ENCODE results near the gene IFNA10.
"Not testable (repeated sequence)": the region's sequence is repeated elsewhere in the genome, so short reads cannot be mapped to it uniquely, and the experiment has no call there.

IFNA10 gene

DNA sequence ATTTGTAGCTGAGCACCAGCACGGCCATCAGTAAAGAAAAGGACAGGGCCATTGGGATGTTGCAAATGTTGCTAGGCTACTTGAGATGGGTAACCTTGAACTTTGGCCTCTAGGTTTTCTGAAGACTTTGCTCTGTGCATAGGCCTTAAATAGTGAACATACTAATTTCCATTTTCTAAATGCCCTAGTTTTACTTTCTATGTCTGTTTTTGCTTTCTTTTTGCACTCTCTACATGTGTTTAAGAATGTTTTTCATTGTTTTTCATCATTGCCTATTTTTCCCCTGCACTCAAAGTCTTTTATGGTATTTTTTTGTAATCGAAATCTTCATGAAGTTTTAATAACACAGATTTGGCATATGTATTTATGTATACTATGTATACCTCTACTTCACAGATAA, 21.2 kb upstream of the IFNA10 start, which contains the start of gene IFNA17:
IFNA17 (minus strand) TSS at position 101 of the 400 bp plus-strand sequence; CDS start at position 52, 49 bp downstream.
- Histone ChIP-seq H3K27me3 (ENCODE audit: control insufficient read depth, insufficient read depth, low read length) (no peaks in the 10 kb centered on the region), H3K9me3 (ENCODE audit: control insufficient read depth, low read length) (no peaks in the 10 kb centered on the region), H3K4me3 (ENCODE audit: low read length) (no peak within 1 kb of the TSS), H3K4me1 (ENCODE audit: control insufficient read depth, insufficient read depth, low read length) (no peaks in the 10 kb centered on the region), H3K36me3 (ENCODE audit: control insufficient read depth, insufficient read depth, low read length) (no peaks in the 10 kb centered on the region), H3K9ac (ENCODE audit: low read length) (no peak within 1 kb of the TSS)

DNA sequence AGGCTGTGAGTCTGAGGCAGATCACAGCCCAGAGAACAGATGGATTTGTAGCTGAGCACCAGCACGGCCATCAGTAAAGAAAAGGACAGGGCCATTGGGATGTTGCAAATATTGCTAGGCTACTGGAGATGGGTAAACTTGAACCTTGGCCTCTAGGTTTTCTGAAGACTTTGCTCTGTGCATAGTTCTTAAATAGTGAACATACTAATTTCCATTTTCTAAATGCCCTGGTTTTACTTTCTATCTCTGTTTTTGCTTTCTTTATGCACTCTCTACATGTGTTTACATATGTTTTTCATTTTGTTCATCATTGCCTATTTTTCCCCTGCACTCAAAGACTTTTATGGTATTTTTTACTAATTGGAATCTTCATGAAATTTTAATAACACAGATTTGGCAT, 10.3 kb upstream of the IFNA10 start, which contains the start of gene IFNA16:
IFNA16 (minus strand) TSS at position 101 of the 400 bp plus-strand sequence; CDS start at position 95, 6 bp downstream.
- not testable (repeated sequence) for H3K27me3 ChIP-seq (ENCODE audit: control insufficient read depth, insufficient read depth, low read length); H3K4me1 ChIP-seq (ENCODE audit: control insufficient read depth, insufficient read depth, low read length)

DNA sequence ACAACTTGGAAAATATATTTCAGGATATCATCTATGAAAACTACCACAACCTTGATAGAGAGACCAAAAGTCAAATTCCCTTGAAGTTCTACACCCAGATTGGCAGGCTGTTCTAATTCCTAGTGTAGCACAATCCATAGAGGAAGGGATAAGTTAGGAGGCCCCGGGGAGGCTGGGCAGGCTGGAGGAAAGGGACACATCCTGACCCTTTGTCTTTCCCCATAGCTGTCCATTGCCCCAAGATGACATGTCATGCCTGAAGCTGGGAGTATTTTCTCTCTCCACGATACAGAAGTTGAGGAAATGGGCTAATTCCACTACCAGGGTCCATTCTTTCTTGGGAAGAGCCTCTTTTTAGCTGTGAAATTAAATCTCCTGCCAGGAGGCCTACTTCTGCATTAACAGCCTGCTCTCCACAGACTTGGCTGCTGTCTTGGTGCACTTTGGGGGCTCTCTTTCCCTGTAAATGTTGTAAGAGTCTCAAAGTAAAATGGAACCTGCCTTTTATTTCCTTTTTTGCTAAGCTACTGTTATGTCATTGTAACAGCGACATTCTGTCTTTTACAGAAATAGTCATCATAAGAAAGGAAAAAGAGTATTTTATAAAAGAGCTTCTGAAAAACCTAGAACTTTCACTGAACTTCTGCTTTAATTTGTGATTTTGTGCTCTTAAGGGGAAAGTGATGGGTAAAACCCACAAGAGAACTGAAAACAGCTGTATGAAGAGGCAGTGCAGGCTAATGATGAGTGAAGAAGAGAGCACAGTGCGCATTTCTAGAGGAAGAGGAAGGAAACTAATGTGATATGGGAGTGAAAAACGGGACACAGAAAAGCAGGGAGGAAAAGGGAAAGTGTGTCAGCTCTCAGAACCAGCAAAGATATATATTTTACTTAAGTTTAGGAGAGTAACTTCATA, 6.7 kb upstream of the IFNA10 start:
- H3K9ac ChIP-seq (ENCODE audit: low read length); H3K4me3 ChIP-seq (ENCODE audit: low read length); H3K4me1 ChIP-seq (ENCODE audit: control insufficient read depth, insufficient read depth, low read length); H3K27me3 ChIP-seq (ENCODE audit: control insufficient read depth, insufficient read depth, low read length); H3K36me3 ChIP-seq (ENCODE audit: control insufficient read depth, insufficient read depth, low read length); H3K9me3 ChIP-seq (ENCODE audit: control insufficient read depth, low read length): not testable (repeated sequence)

More for the DNA sequence above, 10.3 kb upstream of the IFNA10 start, which contains the start of gene IFNA16:
- H3K36me3 ChIP-seq (ENCODE audit: control insufficient read depth, insufficient read depth, low read length); H3K9ac ChIP-seq (ENCODE audit: low read length); H3K9me3 ChIP-seq (ENCODE audit: control insufficient read depth, low read length); H3K4me3 ChIP-seq (ENCODE audit: low read length): not testable (repeated sequence)

DNA sequence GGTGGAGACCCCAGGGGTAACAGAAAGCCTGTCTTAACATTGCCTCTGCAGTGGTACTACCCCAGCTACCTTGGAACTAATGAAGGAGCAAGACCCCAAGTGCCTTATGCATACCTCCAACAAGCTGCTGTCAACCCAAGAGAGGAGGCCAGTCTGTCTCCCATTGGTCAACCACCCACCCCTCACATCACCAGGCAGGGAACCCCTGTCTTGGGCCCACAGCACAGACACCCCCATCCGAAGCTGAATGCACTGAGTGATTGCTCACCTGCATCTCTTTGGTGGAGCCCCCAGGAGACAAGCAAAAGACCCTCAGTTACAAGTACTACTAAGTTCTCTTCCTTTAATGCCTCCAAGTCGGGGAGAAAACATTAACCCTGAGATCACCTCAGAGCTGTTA, 5.2 kb upstream of the IFNA10 start:
- H3K27me3 ChIP-seq (ENCODE audit: control insufficient read depth, insufficient read depth, low read length); H3K9me3 ChIP-seq (ENCODE audit: control insufficient read depth, low read length); H3K36me3 ChIP-seq (ENCODE audit: control insufficient read depth, insufficient read depth, low read length); H3K9ac ChIP-seq (ENCODE audit: low read length); H3K4me3 ChIP-seq (ENCODE audit: low read length); H3K4me1 ChIP-seq (ENCODE audit: control insufficient read depth, insufficient read depth, low read length): not testable (repeated sequence)

DNA sequence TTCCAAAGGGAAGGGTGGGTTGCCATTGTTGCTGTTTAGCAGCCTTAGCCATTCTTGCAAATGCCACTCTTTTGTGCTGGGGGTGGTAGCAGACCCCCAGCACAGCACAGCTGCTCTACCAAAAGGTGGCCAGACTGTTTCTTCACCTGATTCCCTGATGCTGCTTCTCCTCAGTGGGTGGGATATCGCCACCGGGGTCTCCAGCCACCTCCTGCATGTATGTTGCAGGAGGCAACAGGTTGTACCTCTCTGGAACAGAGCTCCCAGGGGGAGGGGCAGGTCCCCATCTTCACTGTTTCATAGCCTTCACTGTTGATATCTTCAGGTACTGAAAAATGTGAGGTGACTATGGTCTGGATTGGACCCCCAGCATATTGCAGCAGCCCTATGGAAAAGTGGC, 3.8 kb upstream of the IFNA10 start:
- H3K9ac ChIP-seq (ENCODE audit: low read length); H3K4me1 ChIP-seq (ENCODE audit: control insufficient read depth, insufficient read depth, low read length); H3K9me3 ChIP-seq (ENCODE audit: control insufficient read depth, low read length); H3K36me3 ChIP-seq (ENCODE audit: control insufficient read depth, insufficient read depth, low read length); H3K27me3 ChIP-seq (ENCODE audit: control insufficient read depth, insufficient read depth, low read length); H3K4me3 ChIP-seq (ENCODE audit: low read length): not testable (repeated sequence)

DNA sequence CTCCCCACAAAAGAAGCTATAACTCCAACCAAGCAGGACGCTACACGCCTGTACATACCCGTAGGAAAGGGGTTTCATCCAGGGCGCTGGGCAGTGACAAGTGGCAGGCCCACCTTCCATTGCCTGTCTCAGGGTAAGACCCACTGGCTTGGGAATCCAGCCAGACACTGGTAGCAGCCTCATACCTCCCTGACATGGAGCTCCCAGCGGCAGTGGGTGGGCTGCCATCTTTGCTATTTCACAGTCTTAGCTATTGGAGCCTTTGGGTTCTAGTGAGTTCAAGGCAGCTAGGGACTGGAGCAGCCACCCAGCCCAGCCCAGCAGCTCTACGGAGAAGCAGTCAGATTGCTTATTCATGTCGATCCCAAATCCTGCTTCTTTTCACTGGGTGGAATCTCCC, 3.4 kb upstream of the IFNA10 start:
- no peak overlapping the region for H3K9ac ChIP-seq (ENCODE audit: low read length)
- H3K9me3 ChIP-seq (ENCODE audit: control insufficient read depth, low read length): no peaks in the 10 kb centered on the region
- no peaks in the 10 kb centered on the region for H3K27me3 ChIP-seq (ENCODE audit: control insufficient read depth, insufficient read depth, low read length)
- no peak overlapping the region for H3K4me3 ChIP-seq (ENCODE audit: low read length)
- H3K4me1 ChIP-seq (ENCODE audit: control insufficient read depth, insufficient read depth, low read length): no peaks in the 10 kb centered on the region
- no peaks in the 10 kb centered on the region for H3K36me3 ChIP-seq (ENCODE audit: control insufficient read depth, insufficient read depth, low read length)

DNA sequence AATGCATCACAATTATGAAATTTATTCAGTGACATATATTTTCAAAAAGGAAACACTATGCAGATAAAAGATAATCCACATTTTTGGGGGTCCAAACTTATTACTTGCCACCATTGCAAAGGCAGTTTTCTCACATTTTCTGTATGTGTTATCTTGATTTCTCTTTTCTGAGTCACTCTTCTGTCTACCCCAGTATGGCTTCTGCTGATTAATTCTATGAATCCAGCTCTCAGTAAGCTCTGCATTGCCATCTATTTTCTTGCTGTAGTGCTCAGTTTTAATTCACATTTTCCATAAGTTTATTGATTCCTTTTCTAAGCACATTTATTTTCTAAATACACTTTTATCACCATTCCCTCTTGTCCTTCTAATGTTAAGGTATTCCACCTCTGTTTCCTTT, 1.7 kb downstream of the IFNA10 start:
- Histone ChIP-seq H3K4me3 (ENCODE audit: low read length) (no peak overlapping the region), H3K36me3 (ENCODE audit: control insufficient read depth, insufficient read depth, low read length) (no peaks in the 10 kb centered on the region), H3K9me3 (ENCODE audit: control insufficient read depth, low read length) (no peaks in the 10 kb centered on the region), H3K27me3 (ENCODE audit: control insufficient read depth, insufficient read depth, low read length) (no peaks in the 10 kb centered on the region), H3K4me1 (ENCODE audit: control insufficient read depth, insufficient read depth, low read length) (no peaks in the 10 kb centered on the region), H3K9ac (ENCODE audit: low read length) (no peak overlapping the region)

DNA sequence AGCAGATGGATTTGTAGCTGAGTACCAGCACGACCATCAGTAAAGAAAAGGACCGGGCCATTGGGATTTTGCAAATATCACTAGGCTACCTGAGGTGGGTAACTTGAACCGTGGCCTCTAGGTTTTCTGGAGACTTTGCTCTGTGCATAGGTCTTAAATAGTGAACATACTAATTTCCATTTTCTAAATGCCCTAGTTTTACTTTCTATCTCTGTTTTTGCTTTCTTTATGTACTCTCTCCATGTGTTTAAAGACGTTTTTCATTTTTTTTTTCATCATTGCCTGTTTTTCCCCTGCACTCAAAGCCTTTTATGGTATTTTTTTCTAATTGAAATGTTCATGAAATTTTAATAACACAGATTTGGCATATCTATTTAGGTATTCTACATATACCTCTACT, 4.8 kb downstream of the IFNA10 start, which contains the start of gene IFNA7:
IFNA7 (minus strand) TSS at position 101 of the 400 bp plus-strand sequence; CDS start at position 61, 40 bp downstream.
- H3K36me3 ChIP-seq (ENCODE audit: control insufficient read depth, insufficient read depth, low read length); H3K9me3 ChIP-seq (ENCODE audit: control insufficient read depth, low read length); H3K27me3 ChIP-seq (ENCODE audit: control insufficient read depth, insufficient read depth, low read length); H3K4me1 ChIP-seq (ENCODE audit: control insufficient read depth, insufficient read depth, low read length); H3K9ac ChIP-seq (ENCODE audit: low read length); H3K4me3 ChIP-seq (ENCODE audit: low read length): not testable (repeated sequence)

DNA sequence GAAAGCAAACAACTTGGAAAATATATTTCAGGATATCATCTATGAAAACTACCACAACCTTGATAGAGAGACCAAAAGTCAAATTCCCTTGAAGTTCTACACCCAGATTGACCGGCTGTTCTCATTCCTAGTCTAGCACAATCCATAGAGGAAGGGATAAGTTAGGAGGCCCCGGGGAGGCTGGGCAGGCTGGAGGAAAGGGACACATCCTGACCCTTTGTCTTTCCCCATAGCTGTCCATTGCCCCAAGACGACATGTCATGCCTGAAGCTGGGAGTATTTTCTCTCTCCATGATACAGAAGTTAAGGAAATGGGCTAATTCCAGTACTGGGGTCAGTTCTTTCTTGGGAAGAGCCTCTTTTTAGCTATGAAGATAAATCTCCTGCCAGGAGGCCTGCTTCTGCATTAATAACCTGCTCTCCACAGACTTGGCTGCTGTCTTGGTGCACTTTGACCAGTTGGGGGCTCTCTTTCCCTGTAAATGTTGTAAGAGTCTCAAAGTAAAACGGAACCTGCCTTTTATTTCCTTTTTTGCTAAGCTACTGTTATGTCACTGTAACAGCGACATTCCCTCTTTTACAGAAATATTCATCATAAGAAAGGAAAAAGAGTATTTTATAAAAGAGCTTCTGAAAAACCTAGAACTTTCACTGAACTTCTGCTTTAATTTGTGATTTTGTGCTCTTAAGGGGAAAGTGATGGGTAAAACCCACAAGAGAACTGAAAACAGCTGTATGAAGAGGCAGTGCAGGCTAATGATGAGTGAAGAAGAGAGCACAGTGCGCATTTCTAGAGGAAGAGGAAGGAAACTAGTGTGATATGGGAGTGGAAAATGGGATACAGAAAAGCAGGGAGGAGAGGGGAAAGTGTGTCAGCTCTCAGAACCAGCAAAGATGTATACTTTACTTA, 11.8 kb downstream of the IFNA10 start:
- H3K9me3 ChIP-seq (ENCODE audit: control insufficient read depth, low read length); H3K9ac ChIP-seq (ENCODE audit: low read length); H3K4me3 ChIP-seq (ENCODE audit: low read length); H3K4me1 ChIP-seq (ENCODE audit: control insufficient read depth, insufficient read depth, low read length); H3K36me3 ChIP-seq (ENCODE audit: control insufficient read depth, insufficient read depth, low read length); H3K27me3 ChIP-seq (ENCODE audit: control insufficient read depth, insufficient read depth, low read length): not testable (repeated sequence)

DNA sequence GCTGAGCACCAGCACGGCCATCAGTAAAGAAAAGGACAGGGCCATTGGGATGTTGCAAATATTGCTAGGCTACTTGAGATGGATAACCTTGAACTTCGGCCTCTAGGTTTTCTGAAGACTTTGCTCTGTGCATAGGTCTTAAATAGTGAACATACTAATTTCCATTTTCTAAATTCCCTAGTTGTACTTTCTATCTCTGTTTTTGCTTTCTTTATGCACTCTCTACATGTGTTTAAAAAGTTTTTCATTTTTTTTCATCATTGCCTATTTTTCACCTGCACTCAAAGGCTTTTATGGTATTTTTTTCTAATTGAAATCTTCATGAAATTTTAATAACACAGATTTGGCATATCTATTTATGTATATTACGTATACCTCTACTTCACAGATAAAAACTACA, 19.5 kb downstream of the IFNA10 start, which contains the start of gene IFNA4:
IFNA4 (minus strand) TSS at position 101 of the 400 bp plus-strand sequence; CDS start at position 45, 56 bp downstream.
- H3K9me3 ChIP-seq (ENCODE audit: control insufficient read depth, low read length); H3K4me3 ChIP-seq (ENCODE audit: low read length); H3K9ac ChIP-seq (ENCODE audit: low read length); H3K27me3 ChIP-seq (ENCODE audit: control insufficient read depth, insufficient read depth, low read length); H3K4me1 ChIP-seq (ENCODE audit: control insufficient read depth, insufficient read depth, low read length); H3K36me3 ChIP-seq (ENCODE audit: control insufficient read depth, insufficient read depth, low read length): not testable (repeated sequence)

DNA sequence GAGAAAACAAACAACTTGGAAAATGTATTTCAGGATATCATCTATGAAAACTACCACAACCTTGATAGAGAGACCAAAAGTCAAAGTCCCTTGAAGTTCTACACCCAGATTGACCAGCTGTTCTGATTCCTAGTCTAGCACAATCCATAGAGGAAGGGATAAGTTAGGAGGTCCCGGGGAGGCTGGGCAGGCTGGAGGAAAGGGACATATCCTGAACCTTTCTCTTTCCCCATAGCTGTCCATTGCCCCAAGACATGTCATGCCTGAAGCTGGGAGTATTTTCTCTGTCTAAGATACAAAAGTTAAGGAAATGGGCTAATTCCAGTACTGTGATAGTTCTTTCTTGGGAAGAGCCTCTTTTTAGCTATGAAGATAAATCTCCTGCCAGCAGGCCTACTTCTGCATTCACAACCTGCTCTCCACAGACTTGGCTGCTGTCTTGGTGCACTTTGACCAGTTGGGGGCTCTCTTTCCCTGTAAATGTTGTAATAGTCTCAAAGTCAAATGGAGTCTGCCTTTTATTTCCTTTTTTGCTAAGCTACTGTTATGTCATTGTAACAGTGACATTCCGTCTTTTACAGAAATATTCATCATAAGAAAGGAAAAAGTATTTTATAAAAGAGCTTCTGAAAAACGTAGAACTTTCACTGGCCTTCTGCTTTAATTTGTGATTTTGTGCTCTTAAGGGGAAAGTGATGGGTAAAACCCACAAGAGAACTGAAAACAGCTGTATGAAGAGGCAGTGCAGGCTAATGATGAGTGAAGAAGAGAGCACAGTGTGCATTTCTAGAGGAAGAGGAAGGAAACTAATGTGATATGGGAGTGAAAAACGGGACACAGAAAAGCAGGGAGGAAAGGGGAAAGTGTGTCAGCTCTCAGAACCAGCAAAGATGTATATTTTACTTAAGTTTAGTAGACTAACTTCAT, 23.9 kb downstream of the IFNA10 start:
- not testable (repeated sequence) for H3K9ac ChIP-seq (ENCODE audit: low read length); H3K36me3 ChIP-seq (ENCODE audit: control insufficient read depth, insufficient read depth, low read length); H3K9me3 ChIP-seq (ENCODE audit: control insufficient read depth, low read length); H3K27me3 ChIP-seq (ENCODE audit: control insufficient read depth, insufficient read depth, low read length); H3K4me3 ChIP-seq (ENCODE audit: low read length); H3K4me1 ChIP-seq (ENCODE audit: control insufficient read depth, insufficient read depth, low read length)
